GM10847 (cell line): Measurements from ENCODE around the gene NOTCH1.

Experiments
- POLR2A ChIP-seq: IDR thresholded peaks from 2 replicates; pipeline ENCODE4 v1.6.1; 2011; ENCODE audit not compliant: insufficient read length; ENCODE audit errors: extremely low read depth

Gene NOTCH1

DNA sequence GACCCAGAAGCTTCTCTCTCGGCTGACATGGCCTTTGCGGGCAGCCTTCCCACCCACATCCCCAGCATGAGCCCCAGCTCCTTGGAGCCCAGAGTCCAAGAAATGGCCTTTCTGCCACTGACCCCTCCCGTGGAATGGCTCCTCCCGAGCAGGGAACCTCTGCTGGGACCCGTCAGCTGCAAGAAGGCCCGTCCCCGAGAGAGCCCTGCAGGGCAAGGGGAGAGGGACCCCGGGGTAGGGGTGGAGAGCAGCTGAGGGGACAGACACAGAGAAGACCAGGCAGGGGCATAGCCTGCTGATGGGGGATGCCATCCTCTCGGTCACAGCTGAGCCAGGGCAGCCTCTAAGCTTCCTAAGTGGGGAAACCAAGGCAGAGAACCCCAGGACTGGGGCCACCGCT, 11.2 kb upstream of the NOTCH1 start:
- TF ChIP-seq POLR2A = no peak

GRCh38 chr9:136556166-136556565, 10.3 kb upstream of the NOTCH1 start:
- no peak for TF ChIP-seq POLR2A

DNA sequence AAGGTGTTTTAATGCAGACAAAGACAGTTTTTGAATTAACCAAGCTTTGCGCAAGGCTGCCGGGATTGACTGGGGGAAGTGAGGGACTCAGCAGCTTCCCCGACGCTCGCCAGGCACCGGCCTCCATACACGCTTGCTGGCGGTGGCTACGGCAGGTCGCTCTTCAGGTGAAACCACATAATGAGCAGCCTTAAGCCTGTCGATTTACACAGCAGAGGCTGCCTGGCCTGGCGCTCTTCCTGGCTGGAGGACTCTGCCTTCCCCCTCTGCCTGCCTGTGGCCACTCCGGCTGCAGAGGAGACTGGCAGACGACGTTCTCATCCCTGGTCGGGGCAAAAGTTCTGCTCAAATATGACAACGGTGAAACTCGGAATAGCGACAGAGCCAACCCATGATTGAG, 9.0 kb upstream of the NOTCH1 start:
- no peak for TF ChIP-seq POLR2A

GRCh38 chr9:136553581-136553980, 7.7 kb upstream of the NOTCH1 start:
- no peak for TF ChIP-seq POLR2A

DNA sequence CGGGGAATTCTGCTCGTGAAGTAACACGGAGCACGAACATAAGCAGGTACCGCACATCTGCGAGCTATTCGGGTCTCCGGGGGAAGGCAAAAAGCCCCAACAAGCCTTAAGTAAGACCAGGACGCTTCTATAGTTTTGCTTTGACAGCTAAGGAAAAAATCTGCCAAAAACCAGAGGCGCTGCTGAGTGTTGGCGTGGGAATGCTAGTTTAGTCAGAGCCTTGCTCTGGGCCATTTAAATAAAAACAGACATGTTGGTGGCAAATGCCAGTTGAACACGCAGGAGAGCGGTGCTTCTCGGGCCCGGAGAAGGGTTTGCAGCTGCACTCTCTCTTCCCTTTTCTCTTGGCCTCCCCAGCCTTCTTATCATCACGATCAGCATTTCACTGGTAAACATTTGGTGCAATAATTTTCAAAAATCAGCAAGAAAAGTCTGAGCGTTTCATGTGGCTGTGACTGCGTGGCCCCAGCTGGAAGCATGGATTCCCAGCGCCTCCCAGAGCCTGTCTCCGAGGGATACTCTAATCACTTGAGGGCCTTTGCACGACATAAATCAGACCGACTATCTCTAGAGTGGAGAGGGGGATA, 6.4 kb upstream of the NOTCH1 start:
- TF ChIP-seq POLR2A = no peak

DNA sequence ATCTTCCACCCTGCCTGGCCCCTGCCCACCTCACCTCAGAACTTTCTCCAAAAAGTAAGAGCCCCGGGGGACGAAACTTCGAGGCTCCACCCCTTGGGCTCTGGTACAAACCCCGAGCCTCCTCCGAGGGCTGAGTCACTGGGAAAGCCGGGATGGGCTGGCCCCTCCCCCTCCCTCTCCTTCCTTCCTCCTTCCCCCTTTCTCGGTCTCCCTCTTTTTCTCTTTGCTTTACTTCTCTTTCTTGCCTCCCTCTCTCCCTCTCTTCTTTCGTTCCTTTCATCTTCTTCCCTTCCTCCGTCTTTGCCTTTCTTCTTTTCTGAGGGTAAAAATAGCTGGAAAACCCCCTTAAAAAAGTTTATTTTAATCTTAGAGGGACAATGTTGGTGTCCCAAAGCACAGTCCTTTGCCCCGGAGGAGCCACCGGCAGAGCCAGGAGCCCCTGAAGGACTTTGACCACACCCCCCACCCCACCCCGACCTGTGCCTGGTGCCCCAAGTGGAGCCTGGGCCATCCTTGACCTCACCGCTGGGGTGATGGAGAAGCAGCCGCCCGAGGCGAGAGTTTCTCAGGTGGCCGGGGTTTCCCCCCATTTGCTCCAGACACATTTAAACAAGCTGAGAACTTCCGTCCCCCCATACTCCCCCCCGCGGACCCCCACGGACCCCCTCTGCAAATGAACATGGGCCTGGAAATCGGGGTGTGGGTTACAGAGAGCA, 5.7 kb upstream of the NOTCH1 start:
- no peak for TF ChIP-seq POLR2A

DNA sequence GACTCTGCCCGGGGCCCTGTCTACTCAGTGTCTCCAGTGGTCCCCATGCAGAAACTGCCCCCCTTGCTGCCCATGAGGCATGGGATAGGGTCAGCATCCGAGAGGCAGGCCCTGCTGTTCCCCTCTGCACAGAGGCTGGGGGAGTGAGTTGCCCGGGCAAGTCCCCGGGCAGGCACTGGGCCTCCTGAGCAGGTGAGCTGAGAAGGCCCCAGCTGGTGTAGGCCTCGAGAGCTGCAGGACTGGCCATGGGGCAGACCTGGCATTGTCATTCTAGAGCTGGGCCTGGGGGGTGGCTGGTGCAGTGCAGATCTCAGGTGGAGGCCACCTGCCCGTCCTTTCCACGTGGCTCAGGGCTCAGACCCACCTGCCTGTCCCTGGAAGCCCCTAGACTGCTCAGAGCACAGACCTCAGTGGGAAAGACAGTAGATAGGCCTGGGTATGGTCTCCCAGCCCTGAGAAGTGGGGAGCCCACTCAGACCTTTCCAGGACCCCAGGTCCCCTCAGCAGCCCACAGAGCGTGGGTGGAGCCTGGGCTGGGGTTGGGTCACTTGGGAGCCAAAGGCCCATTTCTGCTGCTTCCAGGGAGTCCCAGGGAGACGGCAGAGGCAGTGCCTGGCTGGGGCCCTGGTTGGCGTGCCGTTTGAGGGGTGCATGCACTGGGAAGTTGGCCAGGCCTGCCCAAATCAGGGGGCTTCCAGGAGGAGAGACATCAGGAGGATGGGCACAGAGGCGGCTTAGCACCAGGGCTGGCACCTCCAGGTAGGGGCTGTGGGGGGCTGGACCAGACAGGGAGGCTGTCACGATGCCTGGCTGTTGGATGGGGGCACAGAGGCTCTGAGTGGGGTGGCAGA, 4.8 kb upstream of the NOTCH1 start:
- TF ChIP-seq POLR2A = no peak

DNA sequence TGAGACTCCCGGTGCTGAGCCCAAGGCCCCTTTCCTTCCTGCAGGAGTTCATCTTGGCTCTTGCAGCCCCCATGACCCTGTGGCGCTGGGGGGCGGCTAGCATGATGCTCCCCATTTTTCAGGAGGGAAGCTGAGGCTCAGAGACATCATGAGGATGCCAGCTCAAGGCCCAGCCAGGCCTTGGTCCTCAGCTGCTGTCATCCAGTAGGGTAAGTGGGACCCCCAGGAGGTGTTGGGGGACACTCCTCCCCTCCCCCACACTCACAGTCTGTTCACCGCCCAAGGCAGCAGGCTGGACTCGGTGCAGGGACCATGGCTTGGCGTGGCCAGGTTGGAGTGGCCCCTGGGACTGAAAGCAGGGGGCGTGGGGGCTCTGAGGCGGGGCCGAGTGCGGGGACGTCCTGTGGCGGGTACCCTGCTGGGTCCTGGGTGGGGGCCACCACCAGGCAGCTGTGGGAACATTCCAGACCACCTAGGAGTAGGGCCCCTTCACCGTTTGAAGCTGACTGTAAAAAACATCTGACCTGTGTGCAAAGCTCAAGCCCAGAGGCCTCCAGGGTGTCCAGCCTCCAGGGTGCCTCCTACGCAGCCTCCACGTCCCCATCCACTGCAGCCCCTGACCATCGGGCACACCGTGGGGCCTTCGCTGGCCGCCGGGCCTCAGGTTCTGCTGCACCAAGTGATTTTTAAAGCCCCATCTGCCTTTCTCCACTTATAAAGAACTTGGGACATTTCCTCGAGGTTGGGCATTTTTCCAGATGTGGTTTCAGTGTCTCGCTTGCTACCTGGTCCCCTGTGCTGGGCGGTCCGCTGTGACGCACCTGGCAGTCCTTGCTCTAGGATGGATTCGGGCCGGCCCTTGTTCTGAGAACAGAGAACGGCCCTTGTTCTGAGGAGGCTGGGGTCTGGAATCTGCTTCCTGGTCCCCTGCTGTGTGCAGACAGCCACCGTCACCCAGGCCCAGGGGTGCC, 3.4 kb upstream of the NOTCH1 start:
- no peak for TF ChIP-seq POLR2A

DNA sequence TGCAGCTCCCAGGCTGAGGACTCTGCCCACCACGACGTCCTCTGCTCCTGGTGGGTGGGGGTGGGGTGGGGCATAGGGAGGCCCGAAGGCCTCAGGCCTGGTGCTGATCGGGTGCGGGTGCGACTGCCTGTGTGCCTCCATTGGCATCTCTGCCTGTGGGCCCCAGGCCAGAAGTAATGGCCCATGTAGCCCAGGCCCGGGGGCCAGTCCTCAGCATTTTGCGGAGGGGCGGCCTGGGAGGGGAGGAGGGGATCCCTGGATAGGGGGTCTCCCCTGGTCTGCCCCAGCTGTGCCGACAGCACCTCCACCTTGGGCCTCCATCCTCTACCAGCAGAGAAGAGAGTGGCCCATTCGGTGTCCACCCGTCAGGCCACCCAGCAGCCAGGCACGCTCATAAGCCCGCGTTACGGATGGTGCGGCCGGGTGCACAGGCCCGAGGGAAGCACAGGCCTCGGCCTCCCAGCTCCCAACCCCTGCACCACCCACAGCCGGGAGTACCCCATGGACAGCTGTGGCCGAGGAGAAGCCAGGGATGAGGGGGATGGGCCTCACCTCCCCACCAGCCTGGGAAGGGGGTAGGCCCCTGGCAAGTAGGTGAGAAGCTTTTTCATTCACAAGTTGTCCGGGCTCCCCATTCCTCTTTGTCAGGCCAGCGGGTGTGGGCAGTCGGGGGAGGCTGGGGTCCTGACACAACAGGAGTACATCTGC, 1.8 kb upstream of the NOTCH1 start:
- TF ChIP-seq POLR2A = no peak

GRCh38 chr9:136546697-136547501, 1.1 kb upstream of the NOTCH1 start:
- TF ChIP-seq POLR2A = no peak

DNA sequence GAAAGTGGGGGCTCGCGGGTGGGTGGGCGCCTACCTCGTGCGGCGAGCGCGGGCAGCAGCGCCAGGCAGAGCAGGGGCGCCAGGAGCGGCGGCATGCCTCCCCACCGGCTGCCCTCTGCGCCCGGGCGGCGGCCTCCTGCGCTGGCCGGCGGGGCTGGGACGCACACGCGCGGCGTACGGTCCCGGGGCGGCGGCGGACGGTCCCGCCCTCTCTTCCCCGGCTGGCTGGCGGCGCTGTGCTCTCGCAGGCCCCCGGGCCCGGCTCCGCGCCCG, 220 bp downstream of the NOTCH1 start:
- no peak for TF ChIP-seq POLR2A

- no peak for TF ChIP-seq POLR2A
Observed at GRCh38 chr9:136544964-136545691, 720 bp downstream of the NOTCH1 start.

DNA sequence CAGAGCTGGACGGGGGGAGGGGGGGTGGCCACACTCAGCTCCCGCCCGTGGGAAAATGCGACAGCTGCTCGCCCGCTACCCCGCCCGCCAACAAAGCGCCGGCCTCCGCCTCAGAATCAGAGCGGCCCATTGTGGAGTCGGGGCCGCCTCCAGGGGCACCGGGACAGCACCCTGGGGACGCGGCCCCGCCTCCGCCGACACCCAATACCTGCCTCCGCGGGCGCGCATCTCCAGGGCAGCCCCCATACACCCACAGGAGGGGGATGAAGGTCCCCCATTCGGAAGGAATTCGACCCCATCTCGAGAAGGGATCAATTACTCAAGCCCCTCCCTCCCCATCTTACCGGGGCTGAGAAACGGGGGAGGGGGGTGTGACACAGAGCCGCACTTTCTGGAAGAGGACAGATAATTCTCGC, 1.3 kb downstream of the NOTCH1 start:
- no peak for TF ChIP-seq POLR2A
